Measurements from ENCODE around the gene PLEKHH2. TPM values are rescaled to one million over a fixed set of nuclear protein-coding genes. Genes with fewer than 3 reads are reported as not detected.

PLEKHH2 gene
- total RNA-seq, 1 donor from 2014 or later: 19.6 TPM

- Mint-ChIP-seq H3K9me3 (ENCODE audit: unreplicated experiment) (no peaks in the 10 kb centered on the region), H3K4me1 (ENCODE audit: unreplicated experiment) (peaks cover 35% of the 10 kb centered on the region), H3K27ac (ENCODE audit: unreplicated experiment) (no peak overlapping the region), H3K4me3 (ENCODE audit: unreplicated experiment) (no peak overlapping the region), H3K27me3 (ENCODE audit: unreplicated experiment) (no peaks in the 10 kb centered on the region), H3K36me3 (ENCODE audit: unreplicated experiment) (peaks cover 28% of the 10 kb centered on the region)
- TF ChIP-seq CTCF (IDR thresholded peaks at IDR 0.05): no peak
- no peak for DNase-seq (ENCODE audit: extremely low spot score, unreplicated experiment)
These were observed 151.6 kb downstream of the PLEKHH2 start for GRCh38 chr2:43788646-43789045.

GRCh38 chr2:43790147-43790546 is 153.1 kb downstream of the PLEKHH2 start:
- Mint-ChIP-seq H3K4me3 (ENCODE audit: unreplicated experiment) (no peak overlapping the region), H3K4me1 (ENCODE audit: unreplicated experiment) (peaks cover 35% of the 10 kb centered on the region), H3K9me3 (ENCODE audit: unreplicated experiment) (no peaks in the 10 kb centered on the region), H3K27ac (ENCODE audit: unreplicated experiment) (peak overlapping the region; percentile 80), H3K36me3 (ENCODE audit: unreplicated experiment) (peaks cover 32% of the 10 kb centered on the region), H3K27me3 (ENCODE audit: unreplicated experiment) (no peaks in the 10 kb centered on the region)
- no peak for DNase-seq (ENCODE audit: extremely low spot score, unreplicated experiment)
- TF ChIP-seq CTCF (IDR thresholded peaks at IDR 0.05): no peak

GRCh38 chr2:43791035-43791765 is 154.1 kb downstream of the PLEKHH2 start:
- H3K9me3 Mint-ChIP-seq (ENCODE audit: unreplicated experiment): no peaks in the 10 kb centered on the region
- peak overlapping the region; percentile 80 for H3K27ac Mint-ChIP-seq (ENCODE audit: unreplicated experiment)
- DNase-seq (ENCODE audit: extremely low spot score, unreplicated experiment): no peak
- no peak for TF ChIP-seq CTCF (IDR thresholded peaks at IDR 0.05)
- peaks cover 34% of the 10 kb centered on the region for H3K36me3 Mint-ChIP-seq (ENCODE audit: unreplicated experiment)
- peaks cover 35% of the 10 kb centered on the region for H3K4me1 Mint-ChIP-seq (ENCODE audit: unreplicated experiment)
- H3K27me3 Mint-ChIP-seq (ENCODE audit: unreplicated experiment): no peaks in the 10 kb centered on the region
- H3K4me3 Mint-ChIP-seq (ENCODE audit: unreplicated experiment): no peak overlapping the region

- no peak for TF ChIP-seq CTCF (IDR thresholded peaks at IDR 0.05)
- Mint-ChIP-seq H3K4me1 (ENCODE audit: unreplicated experiment) (peaks cover 33% of the 10 kb centered on the region), H3K27ac (ENCODE audit: unreplicated experiment) (no peak overlapping the region), H3K4me3 (ENCODE audit: unreplicated experiment) (no peak overlapping the region), H3K36me3 (ENCODE audit: unreplicated experiment) (peaks cover 32% of the 10 kb centered on the region), H3K27me3 (ENCODE audit: unreplicated experiment) (no peaks in the 10 kb centered on the region), H3K9me3 (ENCODE audit: unreplicated experiment) (no peaks in the 10 kb centered on the region)
- DNase-seq (ENCODE audit: extremely low spot score, unreplicated experiment): no peak
These were observed 155.6 kb downstream of the PLEKHH2 start for GRCh38 chr2:43792653-43793052.

GRCh38 chr2:43794956-43795355 is 157.9 kb downstream of the PLEKHH2 start:
- Mint-ChIP-seq H3K9me3 (ENCODE audit: unreplicated experiment) (no peaks in the 10 kb centered on the region), H3K27me3 (ENCODE audit: unreplicated experiment) (no peaks in the 10 kb centered on the region), H3K36me3 (ENCODE audit: unreplicated experiment) (peaks cover 25% of the 10 kb centered on the region), H3K27ac (ENCODE audit: unreplicated experiment) (no peak overlapping the region), H3K4me1 (ENCODE audit: unreplicated experiment) (peaks cover 22% of the 10 kb centered on the region), H3K4me3 (ENCODE audit: unreplicated experiment) (no peak overlapping the region)
- DNase-seq (ENCODE audit: extremely low spot score, unreplicated experiment): no peak
- no peak for TF ChIP-seq CTCF (IDR thresholded peaks at IDR 0.05)

Measured in osteocyte (in vitro differentiated cells).